ENCODE data around the gene PGK2. TPM values are rescaled to one million over a fixed set of nuclear protein-coding genes. Genes with fewer than 3 reads are reported as not detected.

Gene PGK2
- total RNA-seq, 1 experiment from 2014 or later, result not detected

- peak; percentile 37 for DNase-seq (ENCODE audit: low read depth, low spot score)
- in situ Hi-C loops (cut with HindIII; ENCODE audit: low pct_unique_long_range_greater_than_20kb, low sequenced_read_pairs), result no loop called here
Measured at GRCh38 chr6:49764571-49765236, 22.4 kb downstream of the PGK2 start.

DNA sequence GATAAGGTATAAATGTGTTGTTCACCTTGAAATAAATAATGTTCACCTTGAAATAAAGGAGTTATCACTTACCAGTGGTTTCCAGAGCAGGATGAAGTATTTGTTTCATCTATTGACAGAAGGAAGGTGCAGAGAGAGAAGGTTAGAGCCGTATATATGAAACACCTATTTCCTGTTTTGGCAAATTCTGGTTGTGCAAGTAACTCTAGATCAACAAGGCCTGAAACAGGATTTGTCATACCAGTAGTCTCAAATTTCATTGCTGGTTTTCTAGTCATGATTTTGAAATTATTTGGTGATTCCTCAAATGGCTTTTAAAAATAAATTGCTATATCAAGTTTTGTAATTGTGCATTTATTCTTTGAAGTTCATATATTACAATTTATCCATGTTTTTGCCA is 42.8 kb downstream of the PGK2 start, which contains the start of gene CRISP3:
TSS of gene CRISP3 (minus strand) at position 130 of the 400 bp plus-strand sequence. CDS start at position 109, 21 bp downstream.
- in situ Hi-C loops (cut with HindIII; ENCODE audit: low pct_unique_long_range_greater_than_20kb, low sequenced_read_pairs), result no loop called here
- no peak for DNase-seq (ENCODE audit: low read depth, low spot score)

- no peak for DNase-seq (ENCODE audit: low read depth, low spot score)
- in situ Hi-C loops (cut with HindIII; ENCODE audit: low pct_unique_long_range_greater_than_20kb, low sequenced_read_pairs), result no loop called here
Measured at GRCh38 chr6:49743429-49743828, 43.7 kb downstream of the PGK2 start.

DNA sequence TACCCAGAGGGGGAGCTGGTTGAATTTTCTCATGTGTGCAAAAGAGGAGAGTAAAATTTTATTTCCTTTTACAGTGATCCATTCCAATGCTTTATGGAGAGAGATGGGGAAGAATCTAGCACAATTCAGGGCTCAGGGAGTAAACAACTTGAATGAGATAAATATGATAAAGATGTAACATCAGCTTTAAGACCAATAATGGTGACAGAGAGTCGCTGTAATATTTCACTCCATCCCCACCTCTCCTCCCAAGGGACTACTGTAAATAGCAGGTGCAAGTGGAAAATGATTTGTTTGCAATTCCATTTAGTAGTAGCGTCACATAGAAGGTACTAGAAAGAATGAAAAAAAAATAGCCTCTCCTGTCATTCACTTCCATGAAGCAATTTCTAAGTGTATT is 47.7 kb downstream of the PGK2 start:
- in situ Hi-C loops (cut with HindIII; ENCODE audit: low pct_unique_long_range_greater_than_20kb, low sequenced_read_pairs), result no loop called here
- DNase-seq (ENCODE audit: low read depth, low spot score), result no peak

GRCh38 chr6:49736017-49736508 is 51.0 kb downstream of the PGK2 start:
- in situ Hi-C loops (cut with HindIII; ENCODE audit: low pct_unique_long_range_greater_than_20kb, low sequenced_read_pairs), result no loop called here
- DNase-seq (ENCODE audit: low read depth, low spot score), result no peak

Other genes with a start within 250 kb of the PGK2 start
- gene C6orf141, start 236.6 kb downstream of the PGK2 start, total RNA-seq (2014; rRNA removed; shearing (Covaris generic)), result not detected in 2 replicates
- gene RHAG, start 150.4 kb downstream of the PGK2 start, total RNA-seq (2014; rRNA removed; shearing (Covaris generic)), result not detected in 2 replicates
- gene CRISP2, start 73.7 kb downstream of the PGK2 start, total RNA-seq (2014; rRNA removed; shearing (Covaris generic)), result not detected in 2 replicates
- gene CRISP3, start 42.9 kb downstream of the PGK2 start, total RNA-seq (2014; rRNA removed; shearing (Covaris generic)), result not detected in 2 replicates
- not detected in 2 replicates for gene CRISP1, start 79.2 kb upstream of the PGK2 start, total RNA-seq (2014; rRNA removed; shearing (Covaris generic))
- not detected in 2 replicates for gene DEFB114, start 176.9 kb upstream of the PGK2 start, total RNA-seq (2014; rRNA removed; shearing (Covaris generic))
- not detected in 2 replicates for gene DEFB113, start 182.3 kb upstream of the PGK2 start, total RNA-seq (2014; rRNA removed; shearing (Covaris generic))
- gene DEFB110, start 234.7 kb upstream of the PGK2 start, total RNA-seq (2014; rRNA removed; shearing (Covaris generic)), result not detected in 2 replicates